IMR-90 (cell line): ENCODE measurements around the gene FABP6. TPM values are rescaled to one million over a fixed set of nuclear protein-coding genes. Genes with fewer than 3 reads are reported as not detected.

Experiments used
- ATAC-seq: fragments of 200-7000 bp; cut with Tn5 transposase; 2 replicates; pipeline ENCODE4 v1.9.1; 2020; ENCODE audit warnings: low read depth, mild to moderate bottlenecking, moderate library complexity
- BruUV-seq: library from RNA; stranded (reverse); fragments of 400-500 nt; replicated peaks from 2 replicates; lab custom pipeline; 2021; lab: Mats Ljungman, UMichigan
- CTCF ChIA-PET: fragments of 300-600 bp; formaldehyde crosslinking; extraction: SDS; loops from one replicate; lab custom pipeline; 2021; ENCODE audit warnings: antibody characterized with exemption; lab: Yijun Ruan, JAX
- POLR2A ChIA-PET: fragments of 300-600 bp; sonication (Branson Sonifier 250); formaldehyde crosslinking; loops from one replicate; lab custom pipeline; 2022; ENCODE audit warnings: antibody characterized with exemption; ENCODE audit not compliant: unreplicated experiment; lab: Charles Lee
- DNase-seq: peaks from one replicate; pipeline ENCODE4 v3.0.0; 2013
- H2AFZ ChIP-seq: replicated peaks from 2 replicates; pipeline ENCODE3; 2013; ENCODE audit warnings: low read length, mild to moderate bottlenecking; ENCODE audit not compliant: poor library complexity
- H2AK5ac ChIP-seq: 2 replicates; pipeline ENCODE4 v1.6.1; 2013; ENCODE audit warnings: low read depth, low read length, inconsistent platforms
- H2AK9ac ChIP-seq: replicated peaks from 2 replicates; pipeline ENCODE3; 2013; ENCODE audit warnings: mild to moderate bottlenecking, low read depth, low read length, moderate library complexity; ENCODE audit not compliant: poor library complexity
- H2BK120ac ChIP-seq: 2 replicates; pipeline ENCODE4 v1.6.1; 2013; ENCODE audit warnings: low read depth, low read length, inconsistent platforms
- H2BK15ac ChIP-seq: 3 replicates; pipeline ENCODE4 v1.6.1; 2013; ENCODE audit warnings: low read depth, low read length, inconsistent platforms
- H2BK20ac ChIP-seq: 2 replicates; pipeline ENCODE4 v1.6.1; 2013; ENCODE audit warnings: low read depth, mild to moderate bottlenecking, inconsistent platforms, low read length, moderate library complexity
- H2BK5ac ChIP-seq: 2 replicates; pipeline ENCODE4 v1.6.1; 2013; ENCODE audit warnings: mild to moderate bottlenecking, low read depth, low read length, inconsistent platforms; ENCODE audit not compliant: poor library complexity, severe bottlenecking
- H3K14ac ChIP-seq: replicated peaks from 2 replicates; pipeline ENCODE4 v1.6.1; 2013; ENCODE audit warnings: low read depth, low read length, inconsistent platforms
- H3K18ac ChIP-seq: 2 replicates; pipeline ENCODE4 v1.6.1; 2013; ENCODE audit warnings: low read depth, low read length, control low read depth
- H3K23ac ChIP-seq: 2 replicates; pipeline ENCODE4 v1.6.1; 2013; ENCODE audit warnings: low read depth, low read length, inconsistent platforms
- H3K27ac ChIP-seq: 2 replicates; pipeline ENCODE4 v1.5.1; 2013; ENCODE audit warnings: mild to moderate bottlenecking, control low read depth, low read length; ENCODE audit not compliant: insufficient read depth
- H3K27me3 ChIP-seq: 2 replicates; pipeline ENCODE4 v1.6.1; 2013; ENCODE audit warnings: low read length; ENCODE audit not compliant: control insufficient read depth, insufficient read depth
- H3K36me3 ChIP-seq: 2 replicates; pipeline ENCODE4 v1.6.1; 2013; ENCODE audit warnings: low read length, mixed read lengths; ENCODE audit not compliant: control insufficient read depth, insufficient read depth
- H3K4ac ChIP-seq: 2 replicates; pipeline ENCODE4 v1.6.1; 2013; ENCODE audit warnings: low read depth, low read length, inconsistent platforms
- H3K4me1 ChIP-seq: 2 replicates; pipeline ENCODE4 v1.6.1; 2013; ENCODE audit warnings: low read length, mixed read lengths; ENCODE audit not compliant: control insufficient read depth, insufficient read depth
- H3K4me2 ChIP-seq: 2 replicates; pipeline ENCODE4 v1.6.1; 2013; ENCODE audit warnings: low read depth, mild to moderate bottlenecking, control low read depth, low read length, moderate library complexity
- H3K4me3 ChIP-seq: 2 replicates; pipeline ENCODE4 v1.5.1; 2013; ENCODE audit warnings: low read depth, mild to moderate bottlenecking, control low read depth, low read length, moderate library complexity; ENCODE audit not compliant: insufficient read depth
- H3K56ac ChIP-seq: 2 replicates; pipeline ENCODE4 v1.6.1; 2013; ENCODE audit warnings: low read length, inconsistent platforms; ENCODE audit not compliant: insufficient read depth; ENCODE audit errors: extremely low read depth
- H3K79me1 ChIP-seq, 2 experiments: 2 replicates each; pipeline ENCODE4 v1.6.1; 2013; ENCODE audit warnings: low read length in 2 of 2, inconsistent platforms in 1 of 2, low read depth in 1 of 2
- H3K9ac ChIP-seq: 2 replicates; pipeline ENCODE4 v1.6.1; 2013; ENCODE audit warnings: low read depth, low read length, control low read depth
- H3K9me1 ChIP-seq: 2 replicates; pipeline ENCODE4 v1.6.1; 2013; ENCODE audit warnings: low read length, inconsistent platforms; ENCODE audit not compliant: insufficient read depth
- H3K9me3 ChIP-seq: 2 replicates; pipeline ENCODE4 v1.6.1; 2013; ENCODE audit warnings: low read length; ENCODE audit not compliant: control insufficient read depth, insufficient read depth
- H4K20me1 ChIP-seq: 2 replicates; pipeline ENCODE4 v1.6.1; 2013; ENCODE audit warnings: low read length, inconsistent platforms; ENCODE audit not compliant: insufficient read depth
- H4K5ac ChIP-seq: 2 replicates; pipeline ENCODE4 v1.6.1; 2013; ENCODE audit warnings: mild to moderate bottlenecking, low read depth, low read length, control low read depth
- H4K8ac ChIP-seq, 2 experiments: 2 replicates each; pipeline ENCODE4 v1.6.1; 2013; ENCODE audit warnings: low read depth in 2 of 2, low read length in 2 of 2, control low read depth in 1 of 2, inconsistent platforms in 1 of 2
- H4K91ac ChIP-seq: 2 replicates; pipeline ENCODE4 v1.6.1; 2013; ENCODE audit warnings: low read depth, low read length, inconsistent platforms; ENCODE audit not compliant: insufficient read depth
- BHLHE40 ChIP-seq: fragments of 150-350 bp; IDR thresholded peaks from 2 replicates; pipeline ENCODE4 v1.6.1; 2016; ENCODE audit warnings: mild to moderate bottlenecking, low read depth, low read length
- CEBPB ChIP-seq: IDR thresholded peaks from 2 replicates; pipeline ENCODE4 v1.6.1; 2012; ENCODE audit warnings: low read depth, low read length, improper control_type of control experiment
- CHD1 ChIP-seq: IDR thresholded peaks from 2 replicates; pipeline ENCODE4 v1.6.1; 2012; ENCODE audit warnings: low read depth, low read length, improper control_type of control experiment
- FOS ChIP-seq: fragments of 150-350 bp; IDR thresholded peaks from 2 replicates; pipeline ENCODE4 v1.6.1; 2016; ENCODE audit warnings: low read depth, low read length
- MAFK ChIP-seq: IDR thresholded peaks from 2 replicates; pipeline ENCODE4 v1.6.1; 2012; ENCODE audit warnings: low read depth, low read length, improper control_type of control experiment
- MAZ ChIP-seq: IDR thresholded peaks from 2 replicates; pipeline ENCODE4 v1.6.1; 2012; ENCODE audit warnings: low read depth, mild to moderate bottlenecking, low read length, improper control_type of control experiment, moderate library complexity, borderline replicate concordance
- MXI1 ChIP-seq: IDR thresholded peaks from 2 replicates; pipeline ENCODE4 v1.6.1; 2012; ENCODE audit warnings: low read depth, mild to moderate bottlenecking, low read length, moderate library complexity, borderline replicate concordance
- NFE2L2 ChIP-seq: fragments of 150-350 bp; IDR thresholded peaks from 2 replicates; pipeline ENCODE4 v1.6.1; 2016; ENCODE audit warnings: low read depth, mild to moderate bottlenecking, low read length
- POLR2A ChIP-seq: IDR thresholded peaks from 2 replicates; pipeline ENCODE4 v1.6.1; 2012; ENCODE audit warnings: mild to moderate bottlenecking, low read depth, low read length
- RAD21 ChIP-seq: IDR thresholded peaks from 2 replicates; pipeline ENCODE4 v1.6.1; 2012; ENCODE audit warnings: low read length, improper control_type of control experiment
- RCOR1 ChIP-seq: IDR thresholded peaks from 2 replicates; pipeline ENCODE4 v1.6.1; 2012; ENCODE audit warnings: mild to moderate bottlenecking, low read length, improper control_type of control experiment; ENCODE audit not compliant: insufficient replicate concordance
- RFX5 ChIP-seq: IDR thresholded peaks from 2 replicates; pipeline ENCODE4 v1.8.0; 2012; ENCODE audit warnings: low read depth, mild to moderate bottlenecking, low read length, moderate library complexity
- SMC3 ChIP-seq: fragments of 150-350 bp; IDR thresholded peaks from 2 replicates; pipeline ENCODE4 v1.6.1; 2016; ENCODE audit warnings: low read depth, mild to moderate bottlenecking, antibody characterized with exemption, low read length, moderate library complexity
- WGBS, 2 experiments: methylation state at CpG; one replicate each; pipeline versions ENCODE4 v1.1.5 to v1.1.7; 2013; ENCODE audit warnings: missing lambda C conversion rate in 2 of 2; ENCODE audit not compliant: insufficient read length in 1 of 2; ENCODE audit errors: extremely low coverage in 2 of 2; 5-methylcytosine and 5-hydroxymethylcytosine counted together
- dilution Hi-C: fragments of 300-500 bp; cut with HindIII; formaldehyde crosslinking; loops from one replicate; pipeline ENCODE4 v1.14.3; 2018; ENCODE audit warnings: low sequenced_read_pairs; ENCODE audit not compliant: unreplicated experiment
- in situ Hi-C: fragments of 300-500 bp; cut with MboI; formaldehyde crosslinking; loops from 3 replicates; pipeline ENCODE4 v1.14.3; 2019; ENCODE audit warnings: low sequenced_read_pairs, inconsistent platforms, mixed read lengths
- intact Hi-C: fragments of 100-400 bp; cut with micrococcal nuclease; formaldehyde crosslinking; loops from 2 replicates; pipeline ENCODE4 v1.10.0; 2022
- polyA plus RNA-seq, 3 experiments: library from polyadenylated mRNA; depleted of rRNA; stranded (reverse); fragments of >200 nt; gene quantifications; 2 replicates each; pipeline ENCODE4 v1.2.3, GENCODE V29; 2012; ENCODE audit warnings: low replicate concordance in 1 of 3
- total RNA-seq: library from RNA; depleted of rRNA; stranded (reverse); fragments of >200 nt; gene quantifications from 2 replicates; pipeline ENCODE4 v1.2.3, GENCODE V29; 2012
- TF ChIP-seq, protein P1 (sequence below): fragments of 150-350 bp; IDR thresholded peaks from 2 replicates; pipeline ENCODE4 v1.6.1; 2016; ENCODE audit warnings: low read depth, mild to moderate bottlenecking, low read length, moderate library complexity, borderline replicate concordance
- TF ChIP-seq, protein P2 (sequence below): conservative IDR thresholded peaks from 2 replicates; pipeline ENCODE4 v1.5.1; 2012; ENCODE audit warnings: mild to moderate bottlenecking, low read depth, low read length, improper control_type of control experiment
- TF ChIP-seq, protein P3 (sequence below): fragments of 150-350 bp; IDR thresholded peaks from 2 replicates; pipeline ENCODE4 v1.6.1; 2017; ENCODE audit warnings: mild to moderate bottlenecking, antibody characterized with exemption, low read length, low read depth

The FABP6 gene
- total and polyA plus RNA-seq, 2 of the 4 experiments (the other 2 are of a cell fraction), result not detected

DNA sequence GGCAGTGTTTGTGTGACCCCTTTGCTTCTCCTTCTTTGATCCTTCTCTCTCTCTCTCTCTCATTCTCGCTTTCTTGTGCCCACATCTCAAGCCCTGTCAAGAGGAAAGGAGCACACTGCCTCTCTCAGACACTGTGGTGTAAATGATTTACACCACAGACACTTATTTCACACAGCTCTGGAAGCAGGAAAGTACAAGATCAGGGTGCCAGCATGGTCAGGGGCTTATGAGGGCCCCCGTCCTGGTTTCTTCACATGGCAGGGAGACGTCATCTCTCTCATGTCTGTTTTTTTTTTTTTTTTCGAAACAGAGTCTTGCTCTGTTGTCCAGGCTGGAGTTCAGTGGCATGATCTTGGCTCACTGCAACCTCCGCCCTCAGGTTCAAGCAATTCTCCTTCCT, 6.4 kb downstream of the FABP6 start:
- TF ChIP-seq POLR2A (no peak), BHLHE40 (no peak), RAD21 (no peak), RCOR1 (no peak), SMC3 (no peak), MAZ (no peak), CEBPB (no peak), FOS (no peak), NFE2L2 (no peak), CHD1 (no peak), MAFK (no peak), MXI1 (no peak), RFX5 (no peak)
- TF ChIP-seq, protein P1, sequence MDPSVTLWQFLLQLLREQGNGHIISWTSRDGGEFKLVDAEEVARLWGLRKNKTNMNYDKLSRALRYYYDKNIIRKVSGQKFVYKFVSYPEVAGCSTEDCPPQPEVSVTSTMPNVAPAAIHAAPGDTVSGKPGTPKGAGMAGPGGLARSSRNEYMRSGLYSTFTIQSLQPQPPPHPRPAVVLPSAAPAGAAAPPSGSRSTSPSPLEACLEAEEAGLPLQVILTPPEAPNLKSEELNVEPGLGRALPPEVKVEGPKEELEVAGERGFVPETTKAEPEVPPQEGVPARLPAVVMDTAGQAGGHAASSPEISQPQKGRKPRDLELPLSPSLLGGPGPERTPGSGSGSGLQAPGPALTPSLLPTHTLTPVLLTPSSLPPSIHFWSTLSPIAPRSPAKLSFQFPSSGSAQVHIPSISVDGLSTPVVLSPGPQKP, result no peak
- TF ChIP-seq, protein P2, sequence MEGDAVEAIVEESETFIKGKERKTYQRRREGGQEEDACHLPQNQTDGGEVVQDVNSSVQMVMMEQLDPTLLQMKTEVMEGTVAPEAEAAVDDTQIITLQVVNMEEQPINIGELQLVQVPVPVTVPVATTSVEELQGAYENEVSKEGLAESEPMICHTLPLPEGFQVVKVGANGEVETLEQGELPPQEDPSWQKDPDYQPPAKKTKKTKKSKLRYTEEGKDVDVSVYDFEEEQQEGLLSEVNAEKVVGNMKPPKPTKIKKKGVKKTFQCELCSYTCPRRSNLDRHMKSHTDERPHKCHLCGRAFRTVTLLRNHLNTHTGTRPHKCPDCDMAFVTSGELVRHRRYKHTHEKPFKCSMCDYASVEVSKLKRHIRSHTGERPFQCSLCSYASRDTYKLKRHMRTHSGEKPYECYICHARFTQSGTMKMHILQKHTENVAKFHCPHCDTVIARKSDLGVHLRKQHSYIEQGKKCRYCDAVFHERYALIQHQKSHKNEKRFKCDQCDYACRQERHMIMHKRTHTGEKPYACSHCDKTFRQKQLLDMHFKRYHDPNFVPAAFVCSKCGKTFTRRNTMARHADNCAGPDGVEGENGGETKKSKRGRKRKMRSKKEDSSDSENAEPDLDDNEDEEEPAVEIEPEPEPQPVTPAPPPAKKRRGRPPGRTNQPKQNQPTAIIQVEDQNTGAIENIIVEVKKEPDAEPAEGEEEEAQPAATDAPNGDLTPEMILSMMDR, result no peak
- TF ChIP-seq, protein P3, sequence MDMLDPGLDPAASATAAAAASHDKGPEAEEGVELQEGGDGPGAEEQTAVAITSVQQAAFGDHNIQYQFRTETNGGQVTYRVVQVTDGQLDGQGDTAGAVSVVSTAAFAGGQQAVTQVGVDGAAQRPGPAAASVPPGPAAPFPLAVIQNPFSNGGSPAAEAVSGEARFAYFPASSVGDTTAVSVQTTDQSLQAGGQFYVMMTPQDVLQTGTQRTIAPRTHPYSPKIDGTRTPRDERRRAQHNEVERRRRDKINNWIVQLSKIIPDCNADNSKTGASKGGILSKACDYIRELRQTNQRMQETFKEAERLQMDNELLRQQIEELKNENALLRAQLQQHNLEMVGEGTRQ, result no peak
- no peak for ATAC-seq
- Histone ChIP-seq H2BK120ac (no peak overlapping the region), H4K8ac (no peak overlapping the region), H3K79me1 (no peaks in the 10 kb centered on the region), H3K27me3 (no peaks in the 10 kb centered on the region; the same call in 1 of the 2 replicates), H2BK15ac (no peak overlapping the region), H3K23ac (no peak overlapping the region), H4K20me1 (no peaks in the 10 kb centered on the region), H3K4me2 (no peak overlapping the region), H2BK20ac (no peak overlapping the region), H3K36me3 (no peaks in the 10 kb centered on the region), H2BK5ac (no peak overlapping the region), H3K4ac (no peak overlapping the region), H3K4me1 (no peaks in the 10 kb centered on the region), H3K27ac (no peak overlapping the region), H3K9me3 (no peaks in the 10 kb centered on the region), H3K9ac (no peak overlapping the region), H3K14ac (no peak overlapping the region), H2AFZ (peak overlapping the region; percentile 61), H3K18ac (no peak overlapping the region), H3K4me3 (no peak overlapping the region), H4K91ac (no peak overlapping the region), H2AK5ac (no peak overlapping the region), H3K56ac (no peak overlapping the region), H4K5ac (no peak overlapping the region), H3K9me1 (0 out of 2 replicates have a peak, but pooled peaks cover under 1% of the 10 kb centered on the region), H2AK9ac (no peak overlapping the region)
- POLR2A ChIA-PET, result no interaction called here
- intact Hi-C loops, result no loop called here
- WGBS, 2 experiments, result 83% methylated on average over 2 of the region's 5 CpGs; no CpG with 5 or more reads in 1 of the 2 experiments
- dilution Hi-C loops, result no loop called here
- DNase-seq, result no peak
- BruUV-seq, result no TSS peak
- in situ Hi-C loops, result no loop called here
- CTCF ChIA-PET, result interaction anchor here (1.0 kb wide), 1 partner anchor 9 kb away, joined by 3 read pairs; no protein-coding TSS in a partner anchor
